Measurements from ENCODE around the gene POU2F1. TPM values are rescaled to one million over a fixed set of nuclear protein-coding genes. Genes with fewer than 3 reads are reported as not detected.

POU2F1 gene
- total RNA-seq, 1 experiment from 2014 or later, result 28.5 TPM

DNA sequence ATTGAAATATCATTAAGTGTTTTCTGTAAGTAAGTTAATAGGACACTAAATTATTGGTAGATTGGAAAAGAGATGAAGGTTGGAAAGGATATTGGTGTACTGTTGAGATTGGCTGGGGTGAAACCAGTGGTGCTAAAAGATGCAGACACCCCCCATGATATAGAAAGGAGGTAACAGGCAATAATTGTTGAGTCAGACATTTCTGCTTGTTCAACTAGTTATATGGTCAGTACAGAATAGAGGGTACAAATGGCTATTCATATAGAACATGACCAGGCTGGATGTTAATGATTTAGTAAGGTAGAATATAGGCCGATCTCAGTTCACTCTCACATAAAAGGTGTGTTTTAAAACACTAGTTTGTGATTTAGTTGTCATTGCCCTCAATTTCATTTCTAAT, 104.5 kb downstream of the POU2F1 start:
- DNase-seq, result no peak
- no peaks in the 10 kb centered on the region for H3F3A ChIP-seq (ENCODE audit: insufficient read depth, low read depth)
- H3K79me2 ChIP-seq (ENCODE audit: low read depth), result peaks cover 11% of the 10 kb centered on the region
- no peaks in the 10 kb centered on the region for H3K9me2 ChIP-seq (ENCODE audit: insufficient read depth)
- peaks cover 20% of the 10 kb centered on the region for H3K36me3 ChIP-seq (ENCODE audit: low read depth)
- no peaks in the 10 kb centered on the region for H3K27me3 ChIP-seq (ENCODE audit: insufficient read depth, low read depth)
- POLR2A ChIA-PET (ENCODE audit: unreplicated experiment), result no interaction called here
- H2AFZ ChIP-seq, result no peak overlapping the region
- intact Hi-C loops (cut with micrococcal nuclease; ENCODE audit: unreplicated experiment), result no loop called here
- no peak overlapping the region for H3K27ac ChIP-seq
- CTCF ChIA-PET, result no interaction called here
- no TSS peak for BruUV-seq (replicated peaks)
- no peaks in the 10 kb centered on the region for H4K20me1 ChIP-seq (ENCODE audit: insufficient read depth)
- no peak overlapping the region for H3K4me3 ChIP-seq
- H3K4me2 ChIP-seq, result no peak overlapping the region
- no peak for TF ChIP-seq EZH2 (IDR thresholded peaks at IDR 0.05; ENCODE audit: low read depth)
- TF ChIP-seq, protein P1, sequence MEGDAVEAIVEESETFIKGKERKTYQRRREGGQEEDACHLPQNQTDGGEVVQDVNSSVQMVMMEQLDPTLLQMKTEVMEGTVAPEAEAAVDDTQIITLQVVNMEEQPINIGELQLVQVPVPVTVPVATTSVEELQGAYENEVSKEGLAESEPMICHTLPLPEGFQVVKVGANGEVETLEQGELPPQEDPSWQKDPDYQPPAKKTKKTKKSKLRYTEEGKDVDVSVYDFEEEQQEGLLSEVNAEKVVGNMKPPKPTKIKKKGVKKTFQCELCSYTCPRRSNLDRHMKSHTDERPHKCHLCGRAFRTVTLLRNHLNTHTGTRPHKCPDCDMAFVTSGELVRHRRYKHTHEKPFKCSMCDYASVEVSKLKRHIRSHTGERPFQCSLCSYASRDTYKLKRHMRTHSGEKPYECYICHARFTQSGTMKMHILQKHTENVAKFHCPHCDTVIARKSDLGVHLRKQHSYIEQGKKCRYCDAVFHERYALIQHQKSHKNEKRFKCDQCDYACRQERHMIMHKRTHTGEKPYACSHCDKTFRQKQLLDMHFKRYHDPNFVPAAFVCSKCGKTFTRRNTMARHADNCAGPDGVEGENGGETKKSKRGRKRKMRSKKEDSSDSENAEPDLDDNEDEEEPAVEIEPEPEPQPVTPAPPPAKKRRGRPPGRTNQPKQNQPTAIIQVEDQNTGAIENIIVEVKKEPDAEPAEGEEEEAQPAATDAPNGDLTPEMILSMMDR (conservative IDR thresholded peaks at IDR 0.05), result no peak
- peaks cover 28% of the 10 kb centered on the region for H3K9me3 ChIP-seq (ENCODE audit: insufficient read depth, low read depth)
- no peaks in the 10 kb centered on the region for H3K4me1 ChIP-seq (replicated peaks; ENCODE audit: insufficient read depth)

DNA sequence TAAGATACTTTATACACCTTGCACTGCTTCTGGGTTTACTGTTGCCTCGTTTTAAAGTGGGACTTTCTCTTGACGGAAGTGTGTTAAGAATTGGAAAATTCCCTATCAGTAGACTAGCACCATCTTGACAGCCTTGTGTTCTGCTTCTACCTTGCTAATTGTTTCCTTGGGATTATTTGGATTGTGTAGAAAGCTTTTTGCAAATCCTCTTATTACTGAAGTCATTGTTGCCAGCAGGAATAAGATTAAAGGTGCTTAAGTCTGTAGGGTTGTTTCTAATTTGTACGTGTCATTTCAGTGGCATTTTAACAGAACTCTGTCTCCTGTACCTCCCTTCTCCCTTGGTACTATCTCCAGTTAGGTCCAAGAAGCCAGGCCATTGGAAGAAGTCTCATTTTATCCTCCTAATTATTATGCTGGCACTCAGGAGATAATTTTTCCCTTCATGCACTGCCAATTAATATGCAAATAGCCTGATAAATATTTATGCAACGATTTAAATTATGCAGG, 107.7 kb downstream of the POU2F1 start:
- Histone ChIP-seq H3K79me2 (ENCODE audit: low read depth) (peaks cover 7% of the 10 kb centered on the region), H3K4me3 (no peak overlapping the region), H3K36me3 (ENCODE audit: low read depth) (peaks cover 9% of the 10 kb centered on the region; the same call in 1 of the 2 replicates), H3K4me1 (replicated peaks; ENCODE audit: insufficient read depth) (peaks cover 15% of the 10 kb centered on the region), H3F3A (ENCODE audit: insufficient read depth, low read depth) (no peaks in the 10 kb centered on the region), H3K9me2 (ENCODE audit: insufficient read depth) (no peaks in the 10 kb centered on the region), H4K20me1 (ENCODE audit: insufficient read depth) (no peaks in the 10 kb centered on the region), H2AFZ (no peak overlapping the region), H3K9me3 (ENCODE audit: insufficient read depth, low read depth) (peaks cover 8% of the 10 kb centered on the region), H3K27ac (no peak overlapping the region), H3K27me3 (ENCODE audit: insufficient read depth, low read depth) (no peaks in the 10 kb centered on the region), H3K4me2 (no peak overlapping the region)
- intact Hi-C loops (cut with micrococcal nuclease; ENCODE audit: unreplicated experiment), result no loop called here
- ChIA-PET POLR2A (ENCODE audit: unreplicated experiment) (no interaction called here), CTCF (no interaction called here)
- TF ChIP-seq, protein P1 (conservative IDR thresholded peaks at IDR 0.05), result no peak
- no peak for TF ChIP-seq EZH2 (IDR thresholded peaks at IDR 0.05; ENCODE audit: low read depth)
- no peak for DNase-seq
- BruUV-seq (replicated peaks), result no TSS peak

DNA sequence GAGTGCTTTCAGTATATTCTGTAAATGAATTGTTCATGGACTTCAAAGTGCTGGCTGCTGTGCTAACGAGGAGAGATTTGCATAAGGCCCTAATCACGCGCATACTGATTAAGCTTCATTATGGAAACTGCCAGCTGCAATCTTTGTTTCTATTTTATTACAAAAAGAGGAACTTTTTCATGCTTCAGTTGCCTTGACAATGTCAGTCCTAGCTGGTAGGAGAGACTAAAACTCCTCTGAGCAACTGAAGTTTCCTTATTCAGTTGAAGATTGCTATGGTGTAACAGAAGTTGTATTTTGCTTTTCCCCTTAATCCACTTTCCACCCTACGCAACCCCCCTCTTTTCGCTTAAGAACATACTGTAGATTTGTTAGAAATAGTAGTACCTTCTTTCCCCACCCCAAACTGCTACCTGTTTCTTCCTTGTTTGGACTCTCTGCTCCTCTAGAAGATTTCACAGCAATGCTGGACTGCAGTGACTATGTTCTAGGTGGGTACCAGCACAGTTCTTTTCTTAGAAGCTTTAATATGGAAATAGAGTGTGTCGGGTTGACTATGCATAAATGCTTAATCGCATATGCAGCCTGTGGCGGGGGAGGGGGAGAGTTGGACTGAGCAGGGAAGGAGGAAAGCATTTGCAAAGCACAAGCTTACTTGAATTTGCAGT, 108.3 kb downstream of the POU2F1 start:
- no peaks in the 10 kb centered on the region for H3F3A ChIP-seq (ENCODE audit: insufficient read depth, low read depth)
- intact Hi-C loops (cut with micrococcal nuclease; ENCODE audit: unreplicated experiment), result no loop called here
- no peak overlapping the region for H3K27ac ChIP-seq
- CTCF ChIA-PET, result interaction anchor here (0.6 kb wide), 1 partner anchor 9 kb away, joined by 3 read pairs; no protein-coding TSS in a partner anchor
- peaks cover 3% of the 10 kb centered on the region; the same call in 1 of the 2 replicates for H3K36me3 ChIP-seq (ENCODE audit: low read depth)
- no peaks in the 10 kb centered on the region for H3K27me3 ChIP-seq (ENCODE audit: insufficient read depth, low read depth)
- peaks cover 15% of the 10 kb centered on the region for H3K4me1 ChIP-seq (replicated peaks; ENCODE audit: insufficient read depth)
- H3K9me2 ChIP-seq (ENCODE audit: insufficient read depth), result no peaks in the 10 kb centered on the region
- BruUV-seq (replicated peaks), result no TSS peak
- peaks cover 7% of the 10 kb centered on the region for H3K79me2 ChIP-seq (ENCODE audit: low read depth)
- no peak for DNase-seq
- H3K9me3 ChIP-seq (ENCODE audit: insufficient read depth, low read depth), result 0 out of 2 replicates have a peak, but pooled peaks cover 3% of the 10 kb centered on the region
- TF ChIP-seq EZH2 (IDR thresholded peaks at IDR 0.05; ENCODE audit: low read depth), result no peak
- TF ChIP-seq, protein P1 (conservative IDR thresholded peaks at IDR 0.05), result no peak
- no peak overlapping the region for H3K4me2 ChIP-seq
- H4K20me1 ChIP-seq (ENCODE audit: insufficient read depth), result no peaks in the 10 kb centered on the region
- H2AFZ ChIP-seq, result no peak overlapping the region
- H3K4me3 ChIP-seq, result no peak overlapping the region
- POLR2A ChIA-PET (ENCODE audit: unreplicated experiment), result no interaction called here
